Stimulated activated CD8-positive, alpha-beta memory T cell treated with anti-CD3 and anti-CD28 coated beads, Interleukin-2, amount 100 ng/mL, for 48 hours (primary cell): ENCODE measurements around the gene IL11RA.
A peak's percentile ranks its signal among the peaks of the same experiment; 100 is the strongest.
"Not testable (repeated sequence)": the region's sequence is repeated elsewhere in the genome, so short reads cannot be mapped to it uniquely, and the experiment has no call there.

Experiments
- DNase-seq, 2 donors: peaks; one replicate each; pipeline ENCODE4 v3.0.0-alpha.2; 2020; ENCODE audit warnings: low read depth in 2 of 2

Gene IL11RA

DNA sequence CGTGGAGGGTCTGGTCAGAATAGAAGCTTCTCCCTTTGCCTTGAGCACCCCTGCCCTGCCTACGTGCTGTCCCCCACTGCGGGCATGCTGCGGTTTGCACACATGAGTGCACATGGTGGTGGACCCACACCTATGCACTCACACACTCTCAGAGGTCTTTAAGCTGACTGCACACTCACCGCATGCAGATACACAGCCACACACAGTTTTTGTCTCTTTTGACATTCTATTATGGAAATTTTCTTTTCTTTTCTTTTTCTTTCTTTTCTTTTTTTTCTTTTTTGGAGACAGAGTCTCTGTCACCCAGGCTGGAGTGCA, 22.5 kb upstream of the IL11RA start:
- DNase-seq = no peak

- DNase-seq = no peak
Observed at GRCh38 chr9:34630402-34631154, 21.4 kb upstream of the IL11RA start.

DNA sequence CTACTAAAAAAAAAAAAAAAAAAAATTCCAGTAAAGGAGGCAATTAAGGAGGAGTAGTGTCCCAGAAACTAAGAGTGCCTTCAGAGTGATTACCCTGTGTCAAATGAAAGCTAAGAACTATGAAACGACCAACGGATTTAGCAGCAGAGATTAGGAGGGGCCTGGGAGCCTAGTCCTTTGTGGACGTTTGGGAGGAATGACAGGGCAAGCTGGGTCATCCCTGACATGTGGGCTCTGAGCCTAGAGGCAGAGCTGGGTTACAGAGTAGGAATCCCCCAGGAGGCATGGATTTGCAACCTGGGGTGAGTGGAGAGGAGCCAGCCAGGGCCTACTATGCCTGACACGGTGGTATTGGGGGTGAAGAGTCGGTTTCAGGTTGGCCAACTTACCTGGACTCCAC, 18.8 kb upstream of the IL11RA start:
- DNase-seq = no peak

DNA sequence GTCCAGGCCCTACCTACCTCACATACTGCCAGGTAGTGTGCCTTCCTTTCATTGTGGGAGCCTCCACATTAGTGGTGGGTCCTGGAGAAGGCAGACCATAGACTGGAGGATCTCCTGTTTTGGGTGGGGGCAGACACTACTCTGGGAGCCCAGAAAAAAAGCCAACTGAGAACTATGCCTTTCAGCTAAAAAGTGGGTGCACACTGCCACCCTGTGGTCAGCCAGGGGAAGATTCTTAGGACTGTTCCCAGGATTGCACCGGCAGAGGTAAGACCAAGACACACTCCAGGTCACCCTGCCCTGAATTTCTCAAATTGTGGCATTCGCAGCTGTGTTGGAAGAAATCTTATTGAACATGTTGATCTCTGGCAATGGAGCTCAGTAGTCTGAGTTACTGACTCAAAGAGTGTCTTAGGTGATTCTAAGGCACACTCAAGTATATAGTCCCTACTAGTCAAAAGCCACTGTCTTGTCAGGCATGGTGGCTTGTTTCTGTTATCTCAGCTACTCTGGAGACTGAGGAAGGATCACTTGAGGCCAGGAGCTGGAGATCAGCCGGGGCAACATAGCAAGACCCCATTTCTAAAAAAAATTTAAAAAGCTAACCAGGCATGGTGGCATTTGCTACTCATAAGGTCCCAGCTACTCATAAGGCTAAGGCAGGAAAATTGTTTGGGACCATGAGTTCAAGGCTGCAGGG, 18.0 kb upstream of the IL11RA start:
- peak; percentile 47 to 54 for DNase-seq

DNA sequence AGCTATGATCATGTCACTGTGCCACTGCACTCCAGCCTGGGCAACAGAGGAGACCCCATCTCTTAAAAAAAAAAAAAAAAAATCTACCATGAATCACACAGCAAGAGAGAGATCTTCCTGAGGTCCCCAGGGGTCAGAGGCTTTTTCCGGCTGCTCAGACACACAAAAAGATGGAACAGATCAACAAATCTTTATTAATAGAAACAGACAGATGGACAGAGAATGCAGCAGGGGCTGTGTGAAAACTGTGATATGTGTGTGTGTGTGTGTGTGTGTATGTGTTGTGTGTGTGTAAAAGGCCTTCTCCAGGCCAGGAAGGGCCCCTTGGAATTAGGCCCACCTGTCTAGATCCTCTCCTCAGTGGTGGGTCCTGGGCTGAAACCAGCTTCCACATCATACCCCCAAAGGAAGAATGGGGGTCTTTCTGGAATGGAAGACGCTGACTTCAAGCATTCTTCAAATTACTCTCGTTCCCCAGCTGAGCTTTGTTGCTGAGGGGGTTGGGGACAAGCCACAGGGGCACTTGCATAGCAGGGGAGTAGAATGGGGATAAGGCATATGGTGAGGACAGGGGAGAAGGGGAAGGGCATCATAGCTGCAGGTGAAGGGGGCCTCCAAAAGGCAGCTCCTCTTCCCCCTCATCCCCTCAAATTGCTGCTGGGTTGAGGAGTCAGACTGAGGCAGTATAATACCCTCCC, 17.3 kb upstream of the IL11RA start:
- DNase-seq = no peak

DNA sequence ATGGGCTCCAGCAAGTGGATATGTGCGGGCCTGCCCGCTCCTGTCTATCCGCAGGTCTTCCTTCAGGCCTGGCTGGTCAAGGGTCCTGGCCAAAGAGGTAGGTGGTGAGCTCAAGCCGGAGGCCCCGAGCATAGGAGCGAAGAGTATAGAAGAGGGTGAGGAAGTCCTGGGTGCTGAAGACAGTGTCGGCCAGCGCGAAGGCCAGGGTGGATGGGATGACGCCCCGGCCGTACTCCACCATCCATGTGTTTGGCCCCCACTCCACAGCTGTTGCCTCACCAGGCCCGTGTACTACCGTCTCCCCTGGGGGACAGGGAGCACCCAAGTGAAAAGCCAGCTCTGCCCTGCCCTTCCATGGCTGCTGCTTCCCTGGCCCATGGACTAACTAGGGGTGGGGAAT, 16.4 kb upstream of the IL11RA start:
- no peak for DNase-seq

GRCh38 chr9:34636791-34637355, 15.1 kb upstream of the IL11RA start:
- no peak for DNase-seq

DNA sequence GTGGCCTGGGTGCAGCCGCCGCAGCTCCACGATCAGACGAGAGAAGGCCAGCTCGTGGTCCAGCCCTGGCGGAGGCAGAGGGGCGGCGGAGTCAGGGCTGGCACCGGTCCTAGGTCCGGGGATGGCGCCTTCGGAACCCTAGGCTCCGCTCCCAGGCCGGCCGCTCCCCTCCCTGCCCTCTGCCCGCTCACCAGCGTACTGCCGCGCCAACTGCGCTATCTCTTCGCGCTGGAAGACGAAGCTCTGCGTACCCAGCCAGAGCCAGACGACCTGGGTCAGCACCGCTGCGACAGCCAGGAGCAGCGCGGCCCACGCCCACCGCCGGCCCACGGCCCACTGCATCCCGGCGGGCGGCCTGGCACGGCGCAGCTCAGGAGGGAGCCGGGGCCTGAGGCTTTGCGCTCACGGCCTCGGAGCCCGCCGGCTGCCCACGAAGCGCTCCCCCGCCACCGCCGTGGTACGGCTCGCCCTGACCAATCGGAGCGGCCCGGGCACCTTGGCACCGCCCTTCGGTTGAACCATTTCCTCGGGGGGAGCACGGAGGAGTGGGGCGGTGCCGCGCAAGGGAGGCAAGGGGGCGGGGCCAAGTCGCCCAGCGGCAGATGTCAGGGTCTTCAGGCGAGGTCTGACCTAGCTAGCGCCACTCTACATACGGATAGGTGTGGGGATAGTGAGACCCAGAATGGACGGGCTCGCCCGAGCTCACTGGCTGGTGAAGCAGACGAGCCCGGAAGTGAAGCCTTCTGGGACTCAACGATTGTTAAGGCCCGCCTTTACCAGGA, 14.4 kb upstream of the IL11RA start, which contains the start of gene SIGMAR1:
Gene SIGMAR1 (minus strand): TSS at position 432 of the 782 bp plus-strand sequence. CDS start 90 bp downstream, at position 342.
- DNase-seq = peak; percentile 90 to 92

GRCh38 chr9:34638138-34638445, 13.9 kb upstream of the IL11RA start:
- no peak for DNase-seq

DNA sequence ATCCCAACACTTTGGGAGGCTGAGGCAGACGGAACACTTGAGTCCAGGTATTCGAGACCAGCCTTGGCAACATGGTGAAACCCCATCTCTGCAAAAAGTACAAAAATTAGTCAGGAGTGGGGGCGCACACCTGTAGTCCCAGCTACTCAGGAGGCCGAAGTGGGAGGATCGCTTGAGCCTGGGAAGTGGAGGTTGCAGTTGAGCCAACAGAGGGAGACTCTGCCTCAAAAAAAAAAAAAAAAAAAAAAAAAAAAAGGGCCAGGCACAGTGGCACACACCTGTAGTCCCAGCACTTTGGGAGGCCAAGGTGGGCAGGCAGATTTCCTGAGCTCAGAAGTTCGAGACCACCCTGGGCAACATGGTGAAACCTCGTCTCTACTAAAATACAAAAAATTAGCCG, 12.7 kb upstream of the IL11RA start:
- DNase-seq = not testable (repeated sequence)

DNA sequence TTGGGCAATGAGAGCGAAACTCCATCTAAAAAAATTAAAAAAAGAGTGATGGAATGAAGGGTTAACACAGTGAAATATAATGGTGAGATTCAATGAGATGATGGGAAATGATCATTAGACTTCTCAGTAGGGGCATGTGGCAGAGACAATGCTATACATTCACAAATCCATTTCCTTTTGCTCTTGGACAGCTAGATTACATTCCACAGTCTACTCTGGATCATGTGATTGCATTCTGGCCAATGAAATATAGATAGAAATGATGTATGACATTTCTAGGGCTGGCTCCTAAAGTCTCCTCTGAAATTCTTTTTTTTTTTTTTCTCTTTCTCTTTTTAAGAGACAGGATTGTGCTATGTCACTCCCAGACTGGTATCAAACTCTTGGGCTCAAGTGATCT, 9.3 kb upstream of the IL11RA start:
- no peak for DNase-seq

GRCh38 chr9:34644766-34645314, 7.1 kb upstream of the IL11RA start:
- no peak for DNase-seq

- peak; percentile 97 for DNase-seq
Observed at GRCh38 chr9:34646211-34647083, 5.5 kb upstream of the IL11RA start, which contains the start of gene GALT. Gene GALT, plus strand, starts transcription at chr9:34646675. Its CDS starts 30 bp downstream, at chr9:34646705.

GRCh38 chr9:34647084-34647403, 4.9 kb upstream of the IL11RA start:
- DNase-seq = no peak

- no peak for DNase-seq
Observed at GRCh38 chr9:34647651-34648050, 4.3 kb upstream of the IL11RA start.

GRCh38 chr9:34648673-34649072, 3.3 kb upstream of the IL11RA start:
- no peak for DNase-seq

GRCh38 chr9:34650816-34651215, 1.2 kb upstream of the IL11RA start:
- no peak for DNase-seq

GRCh38 chr9:34651321-34651720, 664 bp upstream of the IL11RA start:
- no peak for DNase-seq

- no peak for DNase-seq
Observed at GRCh38 chr9:34652602-34653000, 616 bp downstream of the IL11RA start.
